ENCODE measurements around the gene MAGI1. TPM values are rescaled to one million over a fixed set of nuclear protein-coding genes. Genes with fewer than 3 reads are reported as not detected.

The MAGI1 gene
- polyA plus RNA-seq, 1 of the 3 experiments (the other 2 are of a cell fraction), result 10.3 TPM

DNA sequence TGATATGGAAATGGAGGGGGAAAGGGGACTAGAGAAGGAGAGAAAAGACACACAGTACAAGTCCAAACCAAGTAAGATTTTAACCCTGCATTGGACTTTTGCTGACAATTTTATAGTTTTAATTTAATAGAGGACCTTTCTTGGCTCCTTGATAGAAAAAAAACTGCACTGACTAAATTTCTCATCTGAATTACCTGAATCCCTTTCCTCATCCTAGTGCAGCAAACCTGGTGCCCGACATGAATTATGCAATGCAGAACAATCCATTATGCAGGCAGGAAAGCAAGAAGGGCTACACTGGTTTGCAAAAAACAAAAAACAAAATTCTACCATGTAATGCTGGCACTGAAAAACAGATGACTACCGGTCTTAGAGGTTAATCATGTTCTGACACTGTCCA is 15.5 kb downstream of the MAGI1 start:
- H3K79me2 ChIP-seq (ENCODE audit: insufficient read depth), result peaks cover 91% of the 10 kb centered on the region

More for the DNA sequence above, 15.5 kb downstream of the MAGI1 start:
- Histone ChIP-seq H3K4me1 (ENCODE audit: control insufficient read depth in 1 of 2, insufficient read depth in 2 of 2, low read depth in 1 of 2, low read length in 1 of 2) (peaks cover 0 to 8% of the 10 kb centered on the region in 2 experiments; a peak in 1 of 4 replicates), H2AFZ (ENCODE audit: low read depth) (no peak overlapping the region), H3K4me2 (no peak overlapping the region), H3F3A (replicated peaks; ENCODE audit: insufficient read depth) (no peaks in the 10 kb centered on the region), H3K4me3 (ENCODE audit: low read depth in 2 of 2, low read length in 1 of 2) (no peak overlapping the region), H3K9me3 (no peaks in the 10 kb centered on the region), H3K9ac (no peak overlapping the region), H3K27me3 (ENCODE audit: insufficient read depth) (no peaks in the 10 kb centered on the region), H3K9me2 (no peaks in the 10 kb centered on the region), H3K36me3 (replicated peaks in 1 of 2; ENCODE audit: control insufficient read depth in 1 of 2, insufficient read depth in 2 of 2, low read length in 1 of 2) (no peaks in the 10 kb centered on the region), H3K27ac (ENCODE audit: low read depth in 2 of 2, low read length in 1 of 2) (no peak overlapping the region), H4K20me1 (ENCODE audit: insufficient read depth) (peaks cover 17% of the 10 kb centered on the region; the same call in 1 of the 2 replicates)
- TF ChIP-seq, protein P1, sequence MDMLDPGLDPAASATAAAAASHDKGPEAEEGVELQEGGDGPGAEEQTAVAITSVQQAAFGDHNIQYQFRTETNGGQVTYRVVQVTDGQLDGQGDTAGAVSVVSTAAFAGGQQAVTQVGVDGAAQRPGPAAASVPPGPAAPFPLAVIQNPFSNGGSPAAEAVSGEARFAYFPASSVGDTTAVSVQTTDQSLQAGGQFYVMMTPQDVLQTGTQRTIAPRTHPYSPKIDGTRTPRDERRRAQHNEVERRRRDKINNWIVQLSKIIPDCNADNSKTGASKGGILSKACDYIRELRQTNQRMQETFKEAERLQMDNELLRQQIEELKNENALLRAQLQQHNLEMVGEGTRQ (IDR thresholded peaks at IDR 0.05; ENCODE audit: borderline replicate concordance, low read depth, low read length), result no peak
- TF ChIP-seq, protein P2, sequence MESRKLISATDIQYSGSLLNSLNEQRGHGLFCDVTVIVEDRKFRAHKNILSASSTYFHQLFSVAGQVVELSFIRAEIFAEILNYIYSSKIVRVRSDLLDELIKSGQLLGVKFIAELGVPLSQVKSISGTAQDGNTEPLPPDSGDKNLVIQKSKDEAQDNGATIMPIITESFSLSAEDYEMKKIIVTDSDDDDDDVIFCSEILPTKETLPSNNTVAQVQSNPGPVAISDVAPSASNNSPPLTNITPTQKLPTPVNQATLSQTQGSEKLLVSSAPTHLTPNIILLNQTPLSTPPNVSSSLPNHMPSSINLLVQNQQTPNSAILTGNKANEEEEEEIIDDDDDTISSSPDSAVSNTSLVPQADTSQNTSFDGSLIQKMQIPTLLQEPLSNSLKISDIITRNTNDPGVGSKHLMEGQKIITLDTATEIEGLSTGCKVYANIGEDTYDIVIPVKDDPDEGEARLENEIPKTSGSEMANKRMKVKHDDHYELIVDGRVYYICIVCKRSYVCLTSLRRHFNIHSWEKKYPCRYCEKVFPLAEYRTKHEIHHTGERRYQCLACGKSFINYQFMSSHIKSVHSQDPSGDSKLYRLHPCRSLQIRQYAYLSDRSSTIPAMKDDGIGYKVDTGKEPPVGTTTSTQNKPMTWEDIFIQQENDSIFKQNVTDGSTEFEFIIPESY (IDR thresholded peaks at IDR 0.05; ENCODE audit: borderline replicate concordance, low read depth), result no peak
- TF ChIP-seq RCOR1 (IDR thresholded peaks at IDR 0.05; ENCODE audit: low read length) (no peak), GATA2 (CRISPR knock-in tag; IDR thresholded peaks at IDR 0.05) (no peak), JUND (IDR thresholded peaks at IDR 0.05) (no peak), NRF1 (IDR thresholded peaks at IDR 0.05; ENCODE audit: low read depth, low read length) (no peak), FOXJ3 (CRISPR knock-in tag; IDR thresholded peaks at IDR 0.05) (no peak), NFIC (IDR thresholded peaks at IDR 0.05; ENCODE audit: borderline replicate concordance) (no peak), RXRA (IDR thresholded peaks at IDR 0.05; ENCODE audit: borderline replicate concordance, low read depth) (no peak), GABPA (IDR thresholded peaks at IDR 0.05; ENCODE audit: low read depth) (no peak), SMC3 (IDR thresholded peaks at IDR 0.05; ENCODE audit: low read depth, low read length) (no peak), TCF12 (IDR thresholded peaks at IDR 0.05) (no peak), RFX5 (IDR thresholded peaks at IDR 0.05; ENCODE audit: low read length) (no peak)
- TF ChIP-seq, protein P3, sequence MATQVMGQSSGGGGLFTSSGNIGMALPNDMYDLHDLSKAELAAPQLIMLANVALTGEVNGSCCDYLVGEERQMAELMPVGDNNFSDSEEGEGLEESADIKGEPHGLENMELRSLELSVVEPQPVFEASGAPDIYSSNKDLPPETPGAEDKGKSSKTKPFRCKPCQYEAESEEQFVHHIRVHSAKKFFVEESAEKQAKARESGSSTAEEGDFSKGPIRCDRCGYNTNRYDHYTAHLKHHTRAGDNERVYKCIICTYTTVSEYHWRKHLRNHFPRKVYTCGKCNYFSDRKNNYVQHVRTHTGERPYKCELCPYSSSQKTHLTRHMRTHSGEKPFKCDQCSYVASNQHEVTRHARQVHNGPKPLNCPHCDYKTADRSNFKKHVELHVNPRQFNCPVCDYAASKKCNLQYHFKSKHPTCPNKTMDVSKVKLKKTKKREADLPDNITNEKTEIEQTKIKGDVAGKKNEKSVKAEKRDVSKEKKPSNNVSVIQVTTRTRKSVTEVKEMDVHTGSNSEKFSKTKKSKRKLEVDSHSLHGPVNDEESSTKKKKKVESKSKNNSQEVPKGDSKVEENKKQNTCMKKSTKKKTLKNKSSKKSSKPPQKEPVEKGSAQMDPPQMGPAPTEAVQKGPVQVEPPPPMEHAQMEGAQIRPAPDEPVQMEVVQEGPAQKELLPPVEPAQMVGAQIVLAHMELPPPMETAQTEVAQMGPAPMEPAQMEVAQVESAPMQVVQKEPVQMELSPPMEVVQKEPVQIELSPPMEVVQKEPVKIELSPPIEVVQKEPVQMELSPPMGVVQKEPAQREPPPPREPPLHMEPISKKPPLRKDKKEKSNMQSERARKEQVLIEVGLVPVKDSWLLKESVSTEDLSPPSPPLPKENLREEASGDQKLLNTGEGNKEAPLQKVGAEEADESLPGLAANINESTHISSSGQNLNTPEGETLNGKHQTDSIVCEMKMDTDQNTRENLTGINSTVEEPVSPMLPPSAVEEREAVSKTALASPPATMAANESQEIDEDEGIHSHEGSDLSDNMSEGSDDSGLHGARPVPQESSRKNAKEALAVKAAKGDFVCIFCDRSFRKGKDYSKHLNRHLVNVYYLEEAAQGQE (IDR thresholded peaks at IDR 0.05; ENCODE audit: low read depth, low read length), result no peak
- TF ChIP-seq, protein P4, sequence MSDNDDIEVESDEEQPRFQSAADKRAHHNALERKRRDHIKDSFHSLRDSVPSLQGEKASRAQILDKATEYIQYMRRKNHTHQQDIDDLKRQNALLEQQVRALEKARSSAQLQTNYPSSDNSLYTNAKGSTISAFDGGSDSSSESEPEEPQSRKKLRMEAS (IDR thresholded peaks at IDR 0.05; ENCODE audit: low read depth), result no peak
- CTCF ChIA-PET, result interaction anchor here (0.9 kb wide), 1 partner anchor 22 kb away, joined by 3 read pairs; no protein-coding TSS in a partner anchor
- DNase-seq, result no peak
- 92% methylated on average over 2 of the region's 2 CpGs for WGBS (ENCODE audit: low lambda C conversion rate)
- POLR2A ChIA-PET, result no interaction called here

All from SK-N-SH (cell line).